A673 (cell line): ENCODE results near the gene ZBTB47.

Experiments
- CTCF ChIP-seq: fragments of 300-800, 200-600 bp; sonication (generic); conservative IDR thresholded peaks from 2 replicates; pipeline ENCODE4 v1.5.1; 2017; ENCODE audit warnings: low read depth, mild to moderate bottlenecking, antibody characterized with exemption, low read length, moderate library complexity, mixed read lengths
- EZH2 ChIP-seq: fragments of 200-600 bp; sonication (generic); IDR thresholded peaks from 2 replicates; pipeline ENCODE4 v1.6.1; 2017; ENCODE audit warnings: borderline replicate concordance, low read depth, mild to moderate bottlenecking, mixed read lengths, antibody characterized with exemption, low read length; ENCODE audit not compliant: poor library complexity, severe bottlenecking

- TF ChIP-seq CTCF (no peak), EZH2 (no peak)
Measured at GRCh38 chr3:42672515-42672914, 19.0 kb downstream of the ZBTB47 start.
